Hepatocyte (in vitro differentiated cells): ENCODE data around the gene ZMPSTE24.

Source experiments
- CTCF ChIP-seq: fragments of 200-600 bp; sonication (generic); IDR thresholded peaks from 2 replicates; pipeline ENCODE4 v1.5.1; 2016; ENCODE audit warnings: antibody characterized with exemption, mild to moderate bottlenecking; ENCODE audit not compliant: poor library complexity
- EZH2 ChIP-seq: fragments of 200-600 bp; sonication (generic); IDR thresholded peaks from 2 replicates; pipeline ENCODE4 v1.6.1; 2016; ENCODE audit warnings: antibody characterized with exemption, mild to moderate bottlenecking, borderline replicate concordance

- TF ChIP-seq CTCF (no peak), EZH2 (no peak)
Observed at GRCh38 chr1:40318970-40319621, 61.1 kb downstream of the ZMPSTE24 start.
